ENCODE results near the gene MTG2.
"Not testable (repeated sequence)": the region's sequence is repeated elsewhere in the genome, so short reads cannot be mapped to it uniquely, and the experiment has no call there.

Gene MTG2

DNA sequence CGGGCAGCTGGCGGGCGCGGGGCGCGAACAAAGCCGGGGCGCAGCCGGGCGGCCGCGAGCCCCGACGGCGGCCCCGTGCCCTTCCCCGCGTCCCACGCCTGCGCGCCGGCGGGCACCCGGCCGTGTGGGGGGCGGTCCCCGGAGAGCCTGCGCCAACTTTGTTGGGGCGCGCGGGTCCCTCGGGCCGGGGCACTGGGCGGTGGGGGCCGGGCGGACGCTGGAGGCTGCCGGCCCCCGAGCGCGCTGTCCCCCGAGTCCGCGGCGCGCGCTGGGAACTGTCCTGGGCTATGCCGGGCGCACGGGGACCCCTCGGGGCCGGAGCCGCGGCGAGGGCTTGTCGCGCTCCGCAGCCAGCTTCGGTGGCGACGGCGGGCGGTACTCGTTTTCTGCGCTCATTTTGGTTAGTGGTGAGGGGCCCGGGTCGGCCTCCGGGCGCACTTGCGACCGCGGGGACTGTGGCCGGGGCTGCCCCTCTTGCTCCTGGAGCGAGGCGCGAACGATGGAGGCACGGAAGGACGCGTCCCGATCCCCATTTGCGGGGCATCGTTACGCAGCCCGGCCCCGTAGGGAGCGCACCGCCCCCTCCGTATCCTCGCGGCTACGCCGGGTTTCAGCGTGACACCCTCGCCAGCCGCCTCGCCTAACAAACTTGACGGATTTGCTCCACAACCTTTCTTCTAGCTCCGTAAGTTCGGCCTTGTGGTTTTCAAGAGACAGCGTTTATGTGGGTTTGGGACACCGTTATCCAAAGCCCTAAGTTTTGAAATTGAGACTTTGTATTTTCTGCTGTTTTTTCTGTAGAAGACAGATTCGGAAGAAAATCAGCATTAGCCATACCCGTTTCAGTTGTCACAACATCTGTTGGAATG, 38.6 kb upstream of the MTG2 start:
- DNase-seq (ENCODE audit: low read depth), result peak; percentile 78
- peak overlapping the region; percentile 61 for H3K4me3 ChIP-seq (ENCODE audit: low read depth, low read length)
- TF ChIP-seq, protein P1, sequence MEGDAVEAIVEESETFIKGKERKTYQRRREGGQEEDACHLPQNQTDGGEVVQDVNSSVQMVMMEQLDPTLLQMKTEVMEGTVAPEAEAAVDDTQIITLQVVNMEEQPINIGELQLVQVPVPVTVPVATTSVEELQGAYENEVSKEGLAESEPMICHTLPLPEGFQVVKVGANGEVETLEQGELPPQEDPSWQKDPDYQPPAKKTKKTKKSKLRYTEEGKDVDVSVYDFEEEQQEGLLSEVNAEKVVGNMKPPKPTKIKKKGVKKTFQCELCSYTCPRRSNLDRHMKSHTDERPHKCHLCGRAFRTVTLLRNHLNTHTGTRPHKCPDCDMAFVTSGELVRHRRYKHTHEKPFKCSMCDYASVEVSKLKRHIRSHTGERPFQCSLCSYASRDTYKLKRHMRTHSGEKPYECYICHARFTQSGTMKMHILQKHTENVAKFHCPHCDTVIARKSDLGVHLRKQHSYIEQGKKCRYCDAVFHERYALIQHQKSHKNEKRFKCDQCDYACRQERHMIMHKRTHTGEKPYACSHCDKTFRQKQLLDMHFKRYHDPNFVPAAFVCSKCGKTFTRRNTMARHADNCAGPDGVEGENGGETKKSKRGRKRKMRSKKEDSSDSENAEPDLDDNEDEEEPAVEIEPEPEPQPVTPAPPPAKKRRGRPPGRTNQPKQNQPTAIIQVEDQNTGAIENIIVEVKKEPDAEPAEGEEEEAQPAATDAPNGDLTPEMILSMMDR (IDR thresholded peaks at IDR 0.05; ENCODE audit: low read depth, low read length), result no peak
- TF ChIP-seq POLR2A (IDR thresholded peaks at IDR 0.05; ENCODE audit: extremely low read depth, insufficient read length) (no peak), MYC (IDR thresholded peaks at IDR 0.05; ENCODE audit: low read depth, low read length) (peak; percentile 39; the same call in 1 of the 2 replicates), MAX (IDR thresholded peaks at IDR 0.05; ENCODE audit: low read depth, low read length) (peak; percentile 51; the same call in 1 of the 2 replicates)

DNA sequence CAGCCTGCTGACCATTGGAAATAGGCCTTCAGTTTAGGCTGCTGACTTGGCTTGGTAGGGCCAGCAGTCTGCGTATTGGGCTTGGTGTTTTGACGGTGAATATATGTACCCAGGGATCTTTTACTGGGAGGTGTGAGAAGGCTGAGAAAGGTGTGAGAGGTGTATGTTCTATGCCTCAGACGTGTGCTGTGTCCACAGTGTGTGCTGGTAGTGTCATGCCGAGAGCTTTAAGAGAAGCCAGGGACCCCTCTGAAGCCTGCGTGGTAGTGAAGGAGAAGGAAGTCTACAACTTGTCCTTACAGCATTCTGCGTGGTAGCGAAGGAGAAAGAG, 37.2 kb upstream of the MTG2 start:
- TF ChIP-seq MAX (IDR thresholded peaks at IDR 0.05; ENCODE audit: low read depth, low read length) (no peak), MYC (IDR thresholded peaks at IDR 0.05; ENCODE audit: low read depth, low read length) (no peak), POLR2A (IDR thresholded peaks at IDR 0.05; ENCODE audit: extremely low read depth, insufficient read length) (no peak)
- TF ChIP-seq, protein P1 (IDR thresholded peaks at IDR 0.05; ENCODE audit: low read depth, low read length), result no peak
- no peak overlapping the region for H3K4me3 ChIP-seq (ENCODE audit: low read depth, low read length)
- DNase-seq (ENCODE audit: low read depth), result no peak

- no peak for DNase-seq (ENCODE audit: low read depth)
- no peak for TF ChIP-seq MAX (IDR thresholded peaks at IDR 0.05; ENCODE audit: low read depth, low read length)
- TF ChIP-seq, protein P1 (IDR thresholded peaks at IDR 0.05; ENCODE audit: low read depth, low read length), result no peak
- no peak for TF ChIP-seq MYC (IDR thresholded peaks at IDR 0.05; ENCODE audit: low read depth, low read length)
- no peak for TF ChIP-seq POLR2A (IDR thresholded peaks at IDR 0.05; ENCODE audit: extremely low read depth, insufficient read length)
- no peak overlapping the region for H3K4me3 ChIP-seq (ENCODE audit: low read depth, low read length)
Measured at GRCh38 chr20:62146019-62146755, 36.6 kb upstream of the MTG2 start.

- H3K4me3 ChIP-seq (ENCODE audit: low read depth, low read length), result no peak overlapping the region
- DNase-seq (ENCODE audit: low read depth), result no peak
- TF ChIP-seq MAX (IDR thresholded peaks at IDR 0.05; ENCODE audit: low read depth, low read length) (no peak), MYC (IDR thresholded peaks at IDR 0.05; ENCODE audit: low read depth, low read length) (no peak)
- TF ChIP-seq, protein P1 (IDR thresholded peaks at IDR 0.05; ENCODE audit: low read depth, low read length), result no peak
Measured at GRCh38 chr20:62147125-62147524, 35.7 kb upstream of the MTG2 start.

DNA sequence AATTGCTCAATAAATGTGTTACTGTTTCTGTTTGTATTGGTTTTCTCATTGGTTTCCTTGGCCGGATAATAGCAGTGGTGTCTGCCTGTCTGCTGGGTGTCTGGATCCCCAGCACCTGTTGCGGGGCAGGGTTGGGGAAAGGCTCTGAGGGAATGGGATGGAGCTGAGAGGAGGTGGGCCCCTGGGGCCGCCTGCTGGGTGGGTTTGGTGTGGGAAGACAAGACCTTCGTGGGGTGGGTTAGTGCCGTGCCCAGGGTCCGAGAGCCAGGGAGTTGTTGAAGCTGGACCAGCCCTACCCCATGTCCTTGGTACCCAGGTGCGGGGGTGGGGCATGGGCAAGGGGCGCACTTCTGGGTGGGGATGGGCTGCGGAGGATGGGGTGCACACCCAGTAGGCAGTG, 35.3 kb upstream of the MTG2 start:
- DNase-seq (ENCODE audit: low read depth), result no peak
- no peak overlapping the region for H3K4me3 ChIP-seq (ENCODE audit: low read depth, low read length)
- TF ChIP-seq MYC (IDR thresholded peaks at IDR 0.05; ENCODE audit: low read depth, low read length) (no peak), MAX (IDR thresholded peaks at IDR 0.05; ENCODE audit: low read depth, low read length) (no peak), POLR2A (IDR thresholded peaks at IDR 0.05; ENCODE audit: extremely low read depth, insufficient read length) (no peak)
- TF ChIP-seq, protein P1 (IDR thresholded peaks at IDR 0.05; ENCODE audit: low read depth, low read length), result no peak

DNA sequence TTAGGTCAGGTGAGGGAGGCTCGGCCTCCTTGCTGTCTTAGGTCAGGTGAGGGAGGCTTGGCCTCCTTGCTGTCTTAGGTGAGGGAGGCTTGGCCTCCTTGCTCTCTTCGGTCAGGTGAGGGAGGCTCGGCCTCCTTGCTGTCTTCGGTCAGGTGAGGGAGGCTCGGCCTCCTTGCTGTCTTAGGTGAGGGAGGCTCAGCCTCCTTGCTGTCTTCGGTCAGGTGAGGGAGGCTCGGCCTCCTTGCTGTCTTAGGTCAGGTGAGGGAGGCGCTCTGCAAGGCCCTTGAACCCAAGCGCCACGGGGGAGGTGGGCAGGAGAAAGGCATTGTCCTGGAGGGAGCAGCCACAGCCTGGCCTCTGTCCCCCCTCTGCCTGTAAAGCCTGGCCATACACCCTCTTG, 34.4 kb upstream of the MTG2 start:
- H3K4me3 ChIP-seq (ENCODE audit: low read depth, low read length); DNase-seq (ENCODE audit: low read depth): not testable (repeated sequence)

Measured in NB4 (cell line).